GM21786 (cell line): ENCODE measurements around the gene BSND.

Source experiments
- ATAC-seq: cut with Tn5 transposase; IDR thresholded peaks from one replicate; pipeline ENCODE4 v1.9.1; 2021; ENCODE audit not compliant: unreplicated experiment

BSND gene

GRCh38 chr1:54975356-54976108 lies 23.2 kb upstream of the BSND start:
- no peak for ATAC-seq

- ATAC-seq: no peak
Measured at GRCh38 chr1:54976747-54977146, 22.0 kb upstream of the BSND start.

- ATAC-seq: no peak
Measured at GRCh38 chr1:54977533-54978297, 21.0 kb upstream of the BSND start.

GRCh38 chr1:54978528-54979326 lies 20.0 kb upstream of the BSND start:
- no peak for ATAC-seq

- ATAC-seq: no peak
Measured at GRCh38 chr1:54979327-54979891, 19.3 kb upstream of the BSND start.

- no peak for ATAC-seq
Measured at GRCh38 chr1:54980046-54980527, 18.6 kb upstream of the BSND start.

GRCh38 chr1:54980528-54981241 lies 18.0 kb upstream of the BSND start, which contains the start of gene TMEM61:
TMEM61 (plus strand) TSS chr1:54980628; CDS start chr1:54981066, 438 bp downstream.
- ATAC-seq: no peak

- no peak for ATAC-seq
Measured at GRCh38 chr1:54981466-54981865, 17.3 kb upstream of the BSND start.

- ATAC-seq: no peak
Measured at GRCh38 chr1:54982739-54983138, 16.0 kb upstream of the BSND start.

- no peak for ATAC-seq
Measured at GRCh38 chr1:54984131-54984842, 14.4 kb upstream of the BSND start.

- ATAC-seq: no peak
Measured at GRCh38 chr1:54985556-54985955, 13.2 kb upstream of the BSND start.

GRCh38 chr1:54986025-54986424 lies 12.7 kb upstream of the BSND start:
- ATAC-seq: no peak

GRCh38 chr1:54986533-54986932 lies 12.2 kb upstream of the BSND start:
- no peak for ATAC-seq

GRCh38 chr1:54987427-54987826 lies 11.3 kb upstream of the BSND start:
- no peak for ATAC-seq

- no peak for ATAC-seq
Measured at GRCh38 chr1:54987919-54988705, 10.6 kb upstream of the BSND start.

GRCh38 chr1:54988975-54989374 lies 9.8 kb upstream of the BSND start:
- no peak for ATAC-seq

- ATAC-seq: no peak
Measured at GRCh38 chr1:54989473-54989872, 9.3 kb upstream of the BSND start.

- no peak for ATAC-seq
Measured at GRCh38 chr1:54989968-54990810, 8.5 kb upstream of the BSND start.
